Tibial artery (tissue), 4 donors: ENCODE results near the gene RXRA.

Experiments used
- DNase-seq, 2 donors: peaks; one replicate each; pipeline ENCODE4 v3.0.0-alpha.2; 2019
- H3K27ac ChIP-seq, 2 donors: fragments of 200-600 bp; sonication (generic) in 1 of 2; 1 replicate in 1 of 2; 2 replicates in 1 of 2; pipeline ENCODE4 v1.5.1; 2018 to 2019; ENCODE audit warnings: mild to moderate bottlenecking in 1 of 2
- H3K27me3 ChIP-seq, 2 donors: fragments of 200-600 bp; sonication (generic) in 1 of 2; one replicate each; pipeline versions ENCODE4 v1.5.1 to v1.6.0; 2016 to 2019
- H3K36me3 ChIP-seq, 3 donors: fragments of 200-600 bp; sonication (generic) in 2 of 3; one replicate each; pipeline ENCODE4 v1.5.1; 2016 to 2019; ENCODE audit warnings: mild to moderate bottlenecking in 2 of 3
- H3K4me1 ChIP-seq, 4 donors: fragments of 200-600 bp; sonication (generic) in 2 of 4; 1 replicate in 3 of 4; 2 replicates in 1 of 4; pipeline ENCODE4 v1.5.1; 2016 to 2019
- H3K4me3 ChIP-seq, 2 donors: fragments of 200-600 bp; sonication (generic) in 1 of 2; 1 replicate in 1 of 2; 2 replicates in 1 of 2; pipeline ENCODE4 v1.5.1; 2018 to 2019; ENCODE audit warnings: mild to moderate bottlenecking in 2 of 2
- H3K9me3 ChIP-seq, 3 donors: fragments of 200-600 bp; sonication (generic) in 1 of 3; one replicate each; pipeline ENCODE4 v1.5.1; 2016 to 2019
- CTCF ChIP-seq, 2 experiments: fragments of 200-600 bp in 1 of 2; fragments of 450-650 bp in 1 of 2; IDR thresholded peaks; one replicate each; pipeline ENCODE4 v1.5.1; 2017 to 2019; ENCODE audit warnings: antibody characterized with exemption in 2 of 2, mild to moderate bottlenecking in 1 of 2, moderate library complexity in 1 of 2
- intact Hi-C: fragments of 100-400 bp; cut with DNase I; formaldehyde crosslinking; loops from one replicate; pipeline ENCODE4 v1.15.0; 2023; ENCODE audit warnings: low total_unique reads

RXRA gene

GRCh38 chr9:134353539-134353938 lies 27.3 kb downstream of the RXRA start:
- Histone ChIP-seq H3K9me3 (no peaks in the 10 kb centered on the region), H3K4me1 (peaks cover 0 to 100% (median 61%) of the 10 kb centered on the region in 4 donors), H3K27me3 (no peaks in the 10 kb centered on the region), H3K4me3 (no peak overlapping the region), H3K36me3 (no peaks in the 10 kb centered on the region), H3K27ac (no peak overlapping the region)
- TF ChIP-seq CTCF (IDR thresholded peaks at IDR 0.05): no peak
- intact Hi-C loops: no loop called here
- DNase-seq: no peak

GRCh38 chr9:134355158-134355557 lies 28.9 kb downstream of the RXRA start:
- H3K27ac ChIP-seq: no peak overlapping the region
- DNase-seq: no peak
- no peaks in the 10 kb centered on the region for H3K36me3 ChIP-seq
- no peak for TF ChIP-seq CTCF (IDR thresholded peaks at IDR 0.05)
- intact Hi-C loops: no loop called here
- no peak overlapping the region for H3K4me3 ChIP-seq
- peaks cover 0 to 100% (median 64%) of the 10 kb centered on the region in 4 donors for H3K4me1 ChIP-seq
- no peaks in the 10 kb centered on the region for H3K9me3 ChIP-seq
- no peaks in the 10 kb centered on the region for H3K27me3 ChIP-seq

- H3K27me3 ChIP-seq: no peaks in the 10 kb centered on the region
- no peak for DNase-seq
- no peaks in the 10 kb centered on the region for H3K36me3 ChIP-seq
- intact Hi-C loops: no loop called here
- peaks cover 0 to 100% (median 64%) of the 10 kb centered on the region in 4 donors for H3K4me1 ChIP-seq
- TF ChIP-seq CTCF (IDR thresholded peaks at IDR 0.05): no peak
- H3K27ac ChIP-seq: no peak overlapping the region
- H3K9me3 ChIP-seq: no peaks in the 10 kb centered on the region
- no peak overlapping the region for H3K4me3 ChIP-seq
These were observed 29.5 kb downstream of the RXRA start for GRCh38 chr9:134355561-134356279.

GRCh38 chr9:134356496-134357470 lies 30.5 kb downstream of the RXRA start:
- Histone ChIP-seq H3K27me3 (no peaks in the 10 kb centered on the region), H3K4me3 (no peak overlapping the region), H3K36me3 (no peaks in the 10 kb centered on the region), H3K9me3 (no peaks in the 10 kb centered on the region), H3K4me1 (peaks cover 0 to 100% (median 67%) of the 10 kb centered on the region in 4 donors), H3K27ac (no peak overlapping the region)
- no peak for TF ChIP-seq CTCF (IDR thresholded peaks at IDR 0.05)
- intact Hi-C loops: no loop called here
- DNase-seq: no peak

GRCh38 chr9:134357631-134358025 lies 31.4 kb downstream of the RXRA start:
- Histone ChIP-seq H3K27me3 (no peaks in the 10 kb centered on the region), H3K27ac (no peak overlapping the region), H3K4me1 (peaks cover 0 to 100% (median 62%) of the 10 kb centered on the region in 4 donors), H3K36me3 (no peaks in the 10 kb centered on the region), H3K9me3 (no peaks in the 10 kb centered on the region), H3K4me3 (no peak overlapping the region)
- TF ChIP-seq CTCF (IDR thresholded peaks at IDR 0.05): no peak
- intact Hi-C loops: no loop called here
- no peak for DNase-seq
